ENCODE results near the gene XPR1. TPM values are rescaled to one million over a fixed set of nuclear protein-coding genes. Genes with fewer than 3 reads are reported as not detected.

The XPR1 gene
- total RNA-seq, 2 donors from 2014 or later, result 39.3 to 50.9 TPM

DNA sequence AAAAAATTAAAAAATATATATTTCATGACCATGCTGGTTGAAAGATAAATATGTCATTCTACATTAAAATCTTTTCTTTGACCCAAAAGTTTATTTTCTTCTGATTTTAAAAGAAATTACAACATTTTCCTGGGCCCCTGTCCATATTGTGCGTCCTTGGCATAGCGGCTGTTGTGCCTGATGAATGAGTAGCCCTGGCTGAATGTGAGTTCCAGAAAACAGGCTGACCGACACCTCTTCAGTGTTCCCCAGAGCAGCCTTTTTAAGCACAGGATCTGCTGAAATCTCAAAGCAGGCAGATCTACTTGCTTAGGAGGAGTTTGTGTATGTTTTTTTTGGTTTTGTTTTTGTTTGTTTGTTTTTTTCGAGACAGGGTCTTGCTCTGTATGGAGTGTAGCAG is 300.6 kb downstream of the XPR1 start:
- H3K9me3 ChIP-seq (ENCODE audit: control insufficient read depth, low read length), result no peaks in the 10 kb centered on the region
- Mint-ChIP-seq H3K27ac (no peak overlapping the region), H3K4me1 (peaks cover 19% of the 10 kb centered on the region), H3K27me3 (ENCODE audit: insufficient read depth) (no peaks in the 10 kb centered on the region), H3K36me3 (ENCODE audit: low read depth) (peaks cover 2% of the 10 kb centered on the region), H3K9me3 (no peaks in the 10 kb centered on the region), H3K4me3 (no peak overlapping the region)
- H3K27me3 ChIP-seq (ENCODE audit: control insufficient read depth, insufficient read depth, low read length, poor library complexity, severe bottlenecking), result no peaks in the 10 kb centered on the region
- H3K9ac ChIP-seq (ENCODE audit: extremely low read depth, low read length, poor library complexity, severe bottlenecking), result no peak overlapping the region
- 94 to 97% methylated on average over 3 of the region's 4 CpGs for WGBS, 2 experiments (ENCODE audit: insufficient coverage in 1 of 2, insufficient read length in 1 of 2)
- no peaks in the 10 kb centered on the region for H3K36me3 ChIP-seq (ENCODE audit: control insufficient read depth, insufficient read depth, low read length)
- TF ChIP-seq, protein P1, sequence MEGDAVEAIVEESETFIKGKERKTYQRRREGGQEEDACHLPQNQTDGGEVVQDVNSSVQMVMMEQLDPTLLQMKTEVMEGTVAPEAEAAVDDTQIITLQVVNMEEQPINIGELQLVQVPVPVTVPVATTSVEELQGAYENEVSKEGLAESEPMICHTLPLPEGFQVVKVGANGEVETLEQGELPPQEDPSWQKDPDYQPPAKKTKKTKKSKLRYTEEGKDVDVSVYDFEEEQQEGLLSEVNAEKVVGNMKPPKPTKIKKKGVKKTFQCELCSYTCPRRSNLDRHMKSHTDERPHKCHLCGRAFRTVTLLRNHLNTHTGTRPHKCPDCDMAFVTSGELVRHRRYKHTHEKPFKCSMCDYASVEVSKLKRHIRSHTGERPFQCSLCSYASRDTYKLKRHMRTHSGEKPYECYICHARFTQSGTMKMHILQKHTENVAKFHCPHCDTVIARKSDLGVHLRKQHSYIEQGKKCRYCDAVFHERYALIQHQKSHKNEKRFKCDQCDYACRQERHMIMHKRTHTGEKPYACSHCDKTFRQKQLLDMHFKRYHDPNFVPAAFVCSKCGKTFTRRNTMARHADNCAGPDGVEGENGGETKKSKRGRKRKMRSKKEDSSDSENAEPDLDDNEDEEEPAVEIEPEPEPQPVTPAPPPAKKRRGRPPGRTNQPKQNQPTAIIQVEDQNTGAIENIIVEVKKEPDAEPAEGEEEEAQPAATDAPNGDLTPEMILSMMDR (conservative IDR thresholded peaks at IDR 0.05), result no peak
- H3K4me1 ChIP-seq (ENCODE audit: control insufficient read depth, insufficient read depth, low read length), result peaks cover 12% of the 10 kb centered on the region
- no peak for DNase-seq
- no peak overlapping the region for H3K4me3 ChIP-seq (ENCODE audit: low read length)
- no peak overlapping the region for H3K27ac ChIP-seq (ENCODE audit: low read depth, low read length)

GRCh38 chr1:180933141-180933540 is 301.3 kb downstream of the XPR1 start:
- Histone ChIP-seq H3K9ac (ENCODE audit: extremely low read depth, low read length, poor library complexity, severe bottlenecking) (no peak overlapping the region), H3K4me1 (ENCODE audit: control insufficient read depth, insufficient read depth, low read length) (peaks cover 5% of the 10 kb centered on the region), H3K4me3 (ENCODE audit: low read length) (no peak overlapping the region), H3K27me3 (ENCODE audit: control insufficient read depth, insufficient read depth, low read length, poor library complexity, severe bottlenecking) (no peaks in the 10 kb centered on the region), H3K36me3 (ENCODE audit: control insufficient read depth, insufficient read depth, low read length) (no peaks in the 10 kb centered on the region), H3K9me3 (ENCODE audit: control insufficient read depth, low read length) (no peaks in the 10 kb centered on the region), H3K27ac (ENCODE audit: low read depth, low read length) (no peak overlapping the region)
- peak; percentile 75 for DNase-seq
- TF ChIP-seq, protein P1 (conservative IDR thresholded peaks at IDR 0.05), result peak; percentile 69
- H3K9me3 Mint-ChIP-seq, result no peaks in the 10 kb centered on the region
- peaks cover 2% of the 10 kb centered on the region for H3K36me3 Mint-ChIP-seq (ENCODE audit: low read depth)
- H3K27me3 Mint-ChIP-seq (ENCODE audit: insufficient read depth), result no peaks in the 10 kb centered on the region
- no peak overlapping the region for H3K27ac Mint-ChIP-seq
- H3K4me3 Mint-ChIP-seq, result no peak overlapping the region
- peaks cover 13% of the 10 kb centered on the region for H3K4me1 Mint-ChIP-seq

- no peaks in the 10 kb centered on the region for H3K36me3 ChIP-seq (ENCODE audit: control insufficient read depth, insufficient read depth, low read length)
- H3K27ac Mint-ChIP-seq, result no peak overlapping the region
- WGBS, 2 experiments (ENCODE audit: insufficient coverage in 1 of 2, insufficient read length in 1 of 2), result 92 to 99% methylated on average over 7 of the region's 7 CpGs
- no peaks in the 10 kb centered on the region for H3K4me1 ChIP-seq (ENCODE audit: control insufficient read depth, insufficient read depth, low read length)
- H3K4me3 ChIP-seq (ENCODE audit: low read length), result no peak overlapping the region
- no peak for DNase-seq
- H3K4me1 Mint-ChIP-seq, result peaks cover 9% of the 10 kb centered on the region
- no peaks in the 10 kb centered on the region for H3K9me3 Mint-ChIP-seq
- TF ChIP-seq, protein P1 (conservative IDR thresholded peaks at IDR 0.05), result no peak
- H3K27ac ChIP-seq (ENCODE audit: low read depth, low read length), result no peak overlapping the region
- H3K36me3 Mint-ChIP-seq (ENCODE audit: low read depth), result peaks cover 2% of the 10 kb centered on the region
- H3K27me3 Mint-ChIP-seq (ENCODE audit: insufficient read depth), result peaks cover 2% of the 10 kb centered on the region
- H3K27me3 ChIP-seq (ENCODE audit: control insufficient read depth, insufficient read depth, low read length, poor library complexity, severe bottlenecking), result no peaks in the 10 kb centered on the region
- no peak overlapping the region for H3K4me3 Mint-ChIP-seq
- H3K9ac ChIP-seq (ENCODE audit: extremely low read depth, low read length, poor library complexity, severe bottlenecking), result no peak overlapping the region
- H3K9me3 ChIP-seq (ENCODE audit: control insufficient read depth, low read length), result no peaks in the 10 kb centered on the region
Measured at GRCh38 chr1:180934563-180934962, 302.7 kb downstream of the XPR1 start.
